ENCODE measurements around the gene SMKR1.

DNA sequence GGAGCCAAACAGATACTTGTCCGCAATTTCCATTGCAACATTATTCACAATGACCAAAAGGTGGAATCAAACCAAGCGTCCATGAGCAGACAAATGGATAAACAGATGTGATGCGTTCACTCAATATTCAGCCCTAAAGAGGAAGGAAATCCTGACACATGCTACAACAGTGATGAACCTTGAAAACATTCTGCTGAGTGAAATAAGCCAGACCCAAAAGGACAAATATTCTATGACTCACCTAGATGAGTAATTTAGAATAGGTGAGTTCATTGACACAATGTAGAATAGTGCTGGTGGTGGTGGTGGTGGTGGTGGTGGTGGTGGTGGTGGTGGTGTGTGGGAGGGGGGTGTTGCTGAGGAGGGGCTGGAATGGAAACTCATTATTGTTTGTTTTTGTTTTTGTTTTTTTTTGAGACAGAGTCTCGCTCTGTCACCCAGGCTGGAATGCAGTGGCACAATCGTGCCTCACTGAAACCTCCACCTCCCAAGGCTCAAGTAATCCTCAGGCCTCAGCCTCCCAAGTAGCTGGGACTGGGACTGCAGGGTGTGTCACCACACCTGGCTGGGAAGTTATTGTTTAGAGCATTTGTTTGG lies 28.6 kb downstream of the SMKR1 start:
- no peak for TF ChIP-seq POLR2A (IDR thresholded peaks at IDR 0.05)
- TF ChIP-seq, protein P1, sequence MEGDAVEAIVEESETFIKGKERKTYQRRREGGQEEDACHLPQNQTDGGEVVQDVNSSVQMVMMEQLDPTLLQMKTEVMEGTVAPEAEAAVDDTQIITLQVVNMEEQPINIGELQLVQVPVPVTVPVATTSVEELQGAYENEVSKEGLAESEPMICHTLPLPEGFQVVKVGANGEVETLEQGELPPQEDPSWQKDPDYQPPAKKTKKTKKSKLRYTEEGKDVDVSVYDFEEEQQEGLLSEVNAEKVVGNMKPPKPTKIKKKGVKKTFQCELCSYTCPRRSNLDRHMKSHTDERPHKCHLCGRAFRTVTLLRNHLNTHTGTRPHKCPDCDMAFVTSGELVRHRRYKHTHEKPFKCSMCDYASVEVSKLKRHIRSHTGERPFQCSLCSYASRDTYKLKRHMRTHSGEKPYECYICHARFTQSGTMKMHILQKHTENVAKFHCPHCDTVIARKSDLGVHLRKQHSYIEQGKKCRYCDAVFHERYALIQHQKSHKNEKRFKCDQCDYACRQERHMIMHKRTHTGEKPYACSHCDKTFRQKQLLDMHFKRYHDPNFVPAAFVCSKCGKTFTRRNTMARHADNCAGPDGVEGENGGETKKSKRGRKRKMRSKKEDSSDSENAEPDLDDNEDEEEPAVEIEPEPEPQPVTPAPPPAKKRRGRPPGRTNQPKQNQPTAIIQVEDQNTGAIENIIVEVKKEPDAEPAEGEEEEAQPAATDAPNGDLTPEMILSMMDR (IDR thresholded peaks at IDR 0.05), result no peak
- TF ChIP-seq EP300 (IDR thresholded peaks at IDR 0.05), result no peak

Measured in ovary (tissue), 3 donors.